IPS-15b (cell line): Measurements from ENCODE around the gene ATRN.
"Not testable (repeated sequence)": the region's sequence is repeated elsewhere in the genome, so short reads cannot be mapped to it uniquely, and the experiment has no call there.

Source experiments
- H3K27me3 ChIP-seq: one replicate; pipeline ENCODE4 v1.6.1; 2013; ENCODE audit warnings: low read length; ENCODE audit not compliant: control insufficient read depth, insufficient read depth
- H3K36me3 ChIP-seq: one replicate; pipeline ENCODE4 v1.6.1; 2013; ENCODE audit warnings: low read length; ENCODE audit not compliant: control insufficient read depth, insufficient read depth
- H3K4me1 ChIP-seq: one replicate; pipeline ENCODE4 v1.6.1; 2013; ENCODE audit warnings: mild to moderate bottlenecking, low read length; ENCODE audit not compliant: control insufficient read depth, insufficient read depth
- H3K4me3 ChIP-seq: one replicate; pipeline ENCODE4 v1.5.1; 2013; ENCODE audit warnings: low read depth, low read length
- H3K9ac ChIP-seq: one replicate; pipeline ENCODE4 v1.6.1; 2013; ENCODE audit warnings: low read depth, mild to moderate bottlenecking, low read length
- H3K9me3 ChIP-seq: one replicate; pipeline ENCODE4 v1.6.1; 2013; ENCODE audit warnings: mild to moderate bottlenecking, low read length; ENCODE audit not compliant: control insufficient read depth, insufficient read depth

Gene ATRN

GRCh38 chr20:3472105-3472504 lies 1.3 kb downstream of the ATRN start:
- Histone ChIP-seq H3K9ac (no peak overlapping the region), H3K4me3 (peak overlapping the region; percentile 87)

DNA sequence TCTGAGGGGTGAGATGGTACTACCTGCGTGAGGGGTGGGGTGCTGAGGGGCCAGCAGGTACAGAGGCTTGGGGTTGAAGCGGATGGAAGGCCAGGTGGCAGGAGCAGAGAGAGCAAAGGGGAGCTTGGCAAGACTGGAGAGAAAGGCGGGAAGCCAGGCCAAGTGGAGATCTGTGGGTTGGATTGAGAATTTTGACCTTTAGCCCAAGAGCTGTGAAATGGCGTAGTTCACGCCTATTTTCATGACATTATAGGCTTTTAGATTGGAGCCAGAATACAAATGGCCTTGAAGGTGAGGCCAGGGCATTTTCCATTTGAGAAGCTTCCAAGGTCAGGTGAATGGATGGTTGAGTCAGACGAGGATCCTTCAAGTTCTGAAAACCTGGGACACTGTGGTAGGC lies 2.5 kb downstream of the ATRN start:
- Histone ChIP-seq H3K4me1 (no peaks in the 10 kb centered on the region), H3K4me3 (no peak overlapping the region), H3K36me3 (no peaks in the 10 kb centered on the region), H3K9ac (no peak overlapping the region), H3K9me3 (no peaks in the 10 kb centered on the region), H3K27me3 (peaks cover 34% of the 10 kb centered on the region)

More at GRCh38 chr20:3472105-3472504, 1.3 kb downstream of the ATRN start:
- peaks cover 37% of the 10 kb centered on the region for H3K27me3 ChIP-seq
- H3K36me3 ChIP-seq = no peaks in the 10 kb centered on the region
- H3K4me1 ChIP-seq = no peaks in the 10 kb centered on the region
- H3K9me3 ChIP-seq = no peaks in the 10 kb centered on the region

- no peaks in the 10 kb centered on the region for H3K9me3 ChIP-seq
- H3K36me3 ChIP-seq = no peaks in the 10 kb centered on the region
- no peaks in the 10 kb centered on the region for H3K4me1 ChIP-seq
- H3K4me3 ChIP-seq = no peak overlapping the region
- H3K27me3 ChIP-seq = peaks cover 28% of the 10 kb centered on the region
- no peak overlapping the region for H3K9ac ChIP-seq
These were observed 3.1 kb downstream of the ATRN start for GRCh38 chr20:3473944-3474343.

GRCh38 chr20:3477003-3477860 lies 6.4 kb downstream of the ATRN start:
- not testable (repeated sequence) for H3K36me3 ChIP-seq, H3K4me3 ChIP-seq, H3K9me3 ChIP-seq, H3K9ac ChIP-seq, H3K27me3 ChIP-seq, H3K4me1 ChIP-seq

DNA sequence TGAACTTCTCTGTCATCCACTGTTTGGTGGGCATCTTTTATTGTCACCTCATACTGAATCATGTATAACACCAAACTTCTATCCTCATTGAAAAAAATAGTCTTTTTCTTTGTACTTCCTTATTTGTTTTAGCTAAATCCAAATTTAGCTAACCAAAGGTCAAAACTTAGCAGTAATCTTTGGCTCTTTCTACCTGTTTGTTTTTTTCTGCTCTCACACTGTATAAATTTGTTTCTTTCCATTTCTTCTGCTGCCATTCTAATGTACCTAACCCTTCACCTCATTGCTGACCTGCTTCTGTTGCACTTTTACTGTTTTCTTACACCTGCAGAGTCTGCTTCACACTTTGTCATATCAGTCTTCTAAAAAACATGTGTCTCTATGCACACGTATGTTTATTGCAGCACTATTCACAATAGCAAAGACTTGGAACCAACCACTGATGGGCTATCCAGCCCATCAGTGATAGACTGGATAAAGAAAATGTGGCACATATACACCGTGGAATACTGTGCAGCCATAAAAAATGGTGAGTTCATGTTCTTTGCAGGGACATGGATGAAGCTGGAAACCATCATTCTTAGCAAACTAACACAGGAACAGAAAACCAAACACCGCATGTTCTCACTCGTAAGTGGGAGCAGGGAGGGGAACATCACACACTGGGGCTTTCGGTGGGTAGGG lies 7.2 kb downstream of the ATRN start:
- H3K9ac ChIP-seq = no peak overlapping the region
- H3K4me3 ChIP-seq = no peak overlapping the region
- H3K4me1 ChIP-seq = no peaks in the 10 kb centered on the region
- no peaks in the 10 kb centered on the region for H3K36me3 ChIP-seq
- H3K9me3 ChIP-seq = no peaks in the 10 kb centered on the region
- H3K27me3 ChIP-seq = no peaks in the 10 kb centered on the region

DNA sequence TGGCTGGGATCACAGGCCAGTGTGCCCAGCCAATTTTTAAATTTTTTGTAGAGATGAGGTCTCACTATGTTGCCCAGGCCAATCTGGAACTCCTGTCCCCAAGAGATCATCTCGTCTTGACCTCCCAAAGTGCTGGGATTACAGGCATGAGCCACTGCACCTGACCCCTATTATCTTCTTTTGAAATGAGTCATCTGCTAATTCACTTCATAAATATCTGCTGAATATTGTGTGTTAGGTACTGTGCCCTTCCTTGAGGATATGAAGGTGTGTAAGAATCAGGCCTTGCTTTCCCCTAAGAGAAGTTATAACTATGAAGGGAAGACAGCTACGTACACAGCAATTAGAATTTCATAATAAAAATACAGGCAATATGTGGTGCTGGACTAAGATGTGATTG lies 8.2 kb downstream of the ATRN start:
- no peaks in the 10 kb centered on the region for H3K36me3 ChIP-seq
- H3K4me1 ChIP-seq = no peaks in the 10 kb centered on the region
- H3K4me3 ChIP-seq = no peak overlapping the region
- no peaks in the 10 kb centered on the region for H3K27me3 ChIP-seq
- no peaks in the 10 kb centered on the region for H3K9me3 ChIP-seq
- H3K9ac ChIP-seq = no peak overlapping the region

- H3K4me3 ChIP-seq = no peak overlapping the region
- no peaks in the 10 kb centered on the region for H3K9me3 ChIP-seq
- no peaks in the 10 kb centered on the region for H3K4me1 ChIP-seq
- H3K9ac ChIP-seq = no peak overlapping the region
- H3K36me3 ChIP-seq = no peaks in the 10 kb centered on the region
- H3K27me3 ChIP-seq = no peaks in the 10 kb centered on the region
These were observed 9.2 kb downstream of the ATRN start for GRCh38 chr20:3479759-3480615.

GRCh38 chr20:3483309-3483708 lies 12.5 kb downstream of the ATRN start:
- no peak overlapping the region for H3K4me3 ChIP-seq
- H3K9ac ChIP-seq = no peak overlapping the region
- H3K27me3 ChIP-seq = no peaks in the 10 kb centered on the region
- H3K9me3 ChIP-seq = no peaks in the 10 kb centered on the region
- H3K4me1 ChIP-seq = no peaks in the 10 kb centered on the region
- no peaks in the 10 kb centered on the region for H3K36me3 ChIP-seq

GRCh38 chr20:3483784-3484183 lies 13.0 kb downstream of the ATRN start:
- Histone ChIP-seq H3K4me1 (no peaks in the 10 kb centered on the region), H3K36me3 (no peaks in the 10 kb centered on the region), H3K9ac (no peak overlapping the region), H3K9me3 (no peaks in the 10 kb centered on the region), H3K4me3 (no peak overlapping the region), H3K27me3 (no peaks in the 10 kb centered on the region)

DNA sequence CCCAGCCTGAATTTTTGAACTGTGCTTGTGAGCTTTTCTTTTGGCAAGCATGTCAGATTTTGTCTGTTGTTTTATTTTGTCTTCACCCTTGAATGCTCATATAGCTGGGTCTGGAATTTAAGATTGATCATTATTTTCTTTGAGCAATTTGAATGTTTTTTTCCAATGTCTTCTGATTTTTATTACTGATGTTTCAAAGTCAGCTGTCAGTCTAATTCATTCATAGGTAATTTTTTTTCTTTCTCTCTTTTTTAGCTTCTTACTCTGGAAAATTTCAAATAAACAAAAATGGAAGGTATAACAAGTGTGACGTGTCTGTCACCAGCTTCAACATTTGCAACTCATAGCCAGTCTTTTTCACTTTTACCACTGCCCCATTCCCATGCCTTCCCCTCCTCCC lies 15.1 kb downstream of the ATRN start:
- Histone ChIP-seq H3K9ac (no peak overlapping the region), H3K4me3 (no peak overlapping the region), H3K27me3 (no peaks in the 10 kb centered on the region), H3K9me3 (no peaks in the 10 kb centered on the region), H3K4me1 (no peaks in the 10 kb centered on the region), H3K36me3 (no peaks in the 10 kb centered on the region)

- H3K9ac ChIP-seq = no peak overlapping the region
- no peaks in the 10 kb centered on the region for H3K9me3 ChIP-seq
- no peaks in the 10 kb centered on the region for H3K4me1 ChIP-seq
- no peaks in the 10 kb centered on the region for H3K27me3 ChIP-seq
- no peak overlapping the region for H3K4me3 ChIP-seq
- no peaks in the 10 kb centered on the region for H3K36me3 ChIP-seq
These were observed 16.0 kb downstream of the ATRN start for GRCh38 chr20:3486850-3487249.
